Brain microvascular endothelial cell (primary cell): ENCODE results near the gene SLC24A3.

Experiments used
- DNase-seq: peaks from one replicate; pipeline ENCODE4 v3.0.0-alpha.2; 2020
- H3K27ac ChIP-seq: fragments of 250-450 bp; sonication (Bioruptor Pico); 2 replicates; pipeline ENCODE4 v1.5.1; 2020; ENCODE audit warnings: mild to moderate bottlenecking, moderate library complexity
- H3K27me3 ChIP-seq: fragments of 250-450 bp; sonication (Bioruptor Pico); replicated peaks from 2 replicates; pipeline ENCODE4 v1.5.1; 2020; ENCODE audit warnings: mild to moderate bottlenecking
- H3K36me3 ChIP-seq: fragments of 250-450 bp; sonication (Bioruptor Pico); replicated peaks from 2 replicates; pipeline ENCODE4 v1.5.1; 2020; ENCODE audit warnings: mild to moderate bottlenecking
- H3K4me3 ChIP-seq: 2 replicates; pipeline ENCODE4 v1.5.1; 2011; ENCODE audit warnings: low read depth, mild to moderate bottlenecking, control low read depth, low read length, moderate library complexity
- CTCF ChIP-seq: IDR thresholded peaks from 2 replicates; pipeline ENCODE4 v1.5.1; 2011; ENCODE audit warnings: low read depth, mild to moderate bottlenecking, moderate library complexity, low read length, control low read depth, inconsistent platforms; ENCODE audit errors: missing control alignments
- in situ Hi-C: cut with HindIII; loops from 2 replicates; pipeline ENCODE4 v1.10.0; 2017; ENCODE audit warnings: low sequenced_read_pairs, low pct_ligation_motif_present

SLC24A3 gene

GRCh38 chr20:19274412-19275015, 62.1 kb downstream of the SLC24A3 start:
- H3K27me3 ChIP-seq: no peaks in the 10 kb centered on the region
- H3K4me3 ChIP-seq: no peak overlapping the region
- in situ Hi-C loops: no loop called here
- no peaks in the 10 kb centered on the region for H3K36me3 ChIP-seq
- no peak overlapping the region for H3K27ac ChIP-seq
- TF ChIP-seq CTCF: no peak
- DNase-seq: no peak

GRCh38 chr20:19275038-19275629, 62.7 kb downstream of the SLC24A3 start:
- no peaks in the 10 kb centered on the region for H3K36me3 ChIP-seq
- TF ChIP-seq CTCF: no peak
- no peaks in the 10 kb centered on the region for H3K27me3 ChIP-seq
- H3K4me3 ChIP-seq: no peak overlapping the region
- H3K27ac ChIP-seq: no peak overlapping the region
- no peak for DNase-seq
- in situ Hi-C loops: no loop called here

GRCh38 chr20:19275630-19276071, 63.2 kb downstream of the SLC24A3 start:
- in situ Hi-C loops: no loop called here
- TF ChIP-seq CTCF: no peak
- no peak for DNase-seq
- no peaks in the 10 kb centered on the region for H3K36me3 ChIP-seq
- no peak overlapping the region for H3K4me3 ChIP-seq
- H3K27ac ChIP-seq: no peak overlapping the region
- H3K27me3 ChIP-seq: no peaks in the 10 kb centered on the region

GRCh38 chr20:19277381-19277780, 64.9 kb downstream of the SLC24A3 start:
- Histone ChIP-seq H3K36me3 (no peaks in the 10 kb centered on the region), H3K4me3 (no peak overlapping the region), H3K27ac (no peak overlapping the region), H3K27me3 (no peaks in the 10 kb centered on the region)
- no peak for DNase-seq
- in situ Hi-C loops: no loop called here
- TF ChIP-seq CTCF: no peak

GRCh38 chr20:19283490-19284025, 71.1 kb downstream of the SLC24A3 start:
- in situ Hi-C loops: no loop called here
- H3K4me3 ChIP-seq: no peak overlapping the region
- H3K27ac ChIP-seq: no peak overlapping the region
- no peak for TF ChIP-seq CTCF
- no peaks in the 10 kb centered on the region for H3K36me3 ChIP-seq
- DNase-seq: no peak
- no peaks in the 10 kb centered on the region for H3K27me3 ChIP-seq
